ENCODE results near the gene NALF2.

DNA sequence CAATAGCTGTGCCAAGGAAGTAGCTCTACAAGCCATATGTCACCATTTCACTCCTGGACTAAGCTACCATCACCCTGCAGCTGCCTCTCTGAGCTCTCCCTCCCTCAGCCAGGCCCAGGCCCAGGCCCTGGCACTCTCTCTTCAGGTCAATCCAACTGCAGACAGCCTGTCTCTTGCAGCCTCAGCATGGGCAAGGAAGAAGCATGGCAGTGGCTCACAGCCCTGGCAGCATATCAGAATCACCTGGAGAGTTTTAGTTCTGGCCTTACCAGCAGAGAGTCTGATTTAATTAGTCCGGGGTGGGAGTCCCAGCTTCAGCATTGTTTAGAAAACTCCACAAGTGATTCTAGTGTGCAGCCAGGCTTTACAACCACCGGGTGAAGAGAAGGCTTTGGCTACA, 31.5 kb downstream of the NALF2 start:
- TF ChIP-seq, protein P1, sequence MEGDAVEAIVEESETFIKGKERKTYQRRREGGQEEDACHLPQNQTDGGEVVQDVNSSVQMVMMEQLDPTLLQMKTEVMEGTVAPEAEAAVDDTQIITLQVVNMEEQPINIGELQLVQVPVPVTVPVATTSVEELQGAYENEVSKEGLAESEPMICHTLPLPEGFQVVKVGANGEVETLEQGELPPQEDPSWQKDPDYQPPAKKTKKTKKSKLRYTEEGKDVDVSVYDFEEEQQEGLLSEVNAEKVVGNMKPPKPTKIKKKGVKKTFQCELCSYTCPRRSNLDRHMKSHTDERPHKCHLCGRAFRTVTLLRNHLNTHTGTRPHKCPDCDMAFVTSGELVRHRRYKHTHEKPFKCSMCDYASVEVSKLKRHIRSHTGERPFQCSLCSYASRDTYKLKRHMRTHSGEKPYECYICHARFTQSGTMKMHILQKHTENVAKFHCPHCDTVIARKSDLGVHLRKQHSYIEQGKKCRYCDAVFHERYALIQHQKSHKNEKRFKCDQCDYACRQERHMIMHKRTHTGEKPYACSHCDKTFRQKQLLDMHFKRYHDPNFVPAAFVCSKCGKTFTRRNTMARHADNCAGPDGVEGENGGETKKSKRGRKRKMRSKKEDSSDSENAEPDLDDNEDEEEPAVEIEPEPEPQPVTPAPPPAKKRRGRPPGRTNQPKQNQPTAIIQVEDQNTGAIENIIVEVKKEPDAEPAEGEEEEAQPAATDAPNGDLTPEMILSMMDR (IDR thresholded peaks at IDR 0.05 in 4 of 5, conservative IDR thresholded peaks at IDR 0.05 in 1 of 5): no peak
- TF ChIP-seq POLR2A (IDR thresholded peaks at IDR 0.05): no peak
